Measurements from ENCODE around the gene CTDP1.

- TF ChIP-seq CTCF (conservative IDR thresholded peaks at IDR 0.05; ENCODE audit: low read length): no peak
- TF ChIP-seq EZH2phosphoT487 (IDR thresholded peaks at IDR 0.05; ENCODE audit: borderline replicate concordance, low read depth, low read length): no peak
These were observed 104.7 kb downstream of the CTDP1 start for GRCh38 chr18:79784071-79784913.
